GM21576 (cell line): ENCODE measurements around the gene NFATC1.
"Not testable (repeated sequence)": the region's sequence is repeated elsewhere in the genome, so short reads cannot be mapped to it uniquely, and the experiment has no call there.

Experiments
- ATAC-seq: cut with Tn5 transposase; IDR thresholded peaks from one replicate; pipeline ENCODE4 v1.9.1; 2021; ENCODE audit warnings: mild to moderate bottlenecking, moderate library complexity; ENCODE audit not compliant: unreplicated experiment

The NFATC1 gene

GRCh38 chr18:79503406-79503805, 107.7 kb downstream of the NFATC1 start:
- no peak for ATAC-seq

DNA sequence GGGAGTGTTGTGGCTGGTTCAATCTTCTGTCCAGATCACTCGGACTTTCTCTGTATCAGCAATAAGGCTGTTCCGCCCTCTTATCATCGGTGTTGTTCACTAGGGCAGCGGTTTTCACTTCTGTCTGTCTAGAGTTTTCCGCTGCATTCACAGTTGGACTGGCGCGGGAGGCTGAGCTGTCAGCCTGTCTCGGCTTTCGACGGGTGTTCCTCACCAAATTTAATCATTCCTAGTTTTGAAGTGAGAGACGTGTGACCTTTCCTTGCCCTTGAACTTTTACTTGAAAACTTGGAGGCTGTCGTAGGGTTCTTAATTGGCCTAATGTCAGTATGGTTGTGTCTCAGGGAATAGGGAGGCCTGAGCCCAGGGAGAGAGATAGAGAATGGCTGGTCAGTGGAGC, 108.3 kb downstream of the NFATC1 start:
- ATAC-seq: no peak

- not testable (repeated sequence) for ATAC-seq
These were observed 108.8 kb downstream of the NFATC1 start for GRCh38 chr18:79504495-79504894.

- ATAC-seq: not testable (repeated sequence)
These were observed 109.7 kb downstream of the NFATC1 start for GRCh38 chr18:79505465-79505864.

DNA sequence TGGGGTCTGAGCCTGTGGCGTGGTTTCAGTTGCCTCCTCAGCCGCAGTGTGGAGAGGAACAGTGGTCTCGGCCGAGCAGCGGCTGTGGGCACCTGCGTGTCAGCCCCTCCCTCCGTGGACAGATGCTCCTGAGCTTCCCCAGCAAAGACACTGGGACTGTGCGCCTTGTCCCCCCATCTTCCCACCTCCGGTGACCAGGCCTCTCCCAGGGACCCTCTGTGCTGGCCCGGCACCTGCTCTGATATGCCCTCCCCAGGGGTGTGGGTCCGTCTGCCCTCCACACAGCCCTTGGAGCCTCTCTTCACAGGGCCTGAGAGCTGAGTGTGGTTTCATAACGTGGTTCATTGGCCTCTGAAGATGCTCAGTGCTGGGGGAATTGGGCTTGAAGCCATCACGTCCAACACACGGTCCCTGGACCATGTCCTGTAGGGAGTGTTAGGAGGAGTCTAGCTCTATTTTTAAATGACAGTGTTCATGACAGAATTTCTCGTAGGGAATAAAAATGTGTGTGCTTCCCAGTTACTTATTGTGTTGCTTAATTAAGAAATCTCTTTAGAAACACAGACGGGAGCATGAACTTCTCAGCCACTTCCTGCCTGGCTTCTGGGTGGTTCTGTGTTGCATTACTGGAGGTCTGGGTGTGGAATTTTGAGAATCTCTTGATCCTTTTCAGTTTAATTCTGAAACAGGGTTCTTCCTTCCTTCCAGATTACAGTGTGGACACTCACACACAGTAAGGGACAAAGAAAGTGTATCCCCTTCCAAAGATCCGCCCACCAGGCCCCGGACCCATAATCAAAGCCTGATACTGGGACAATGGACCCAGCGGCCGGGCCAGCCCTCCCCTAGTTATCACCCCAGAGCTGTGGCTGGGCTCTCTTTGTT, 110.7 kb downstream of the NFATC1 start:
- ATAC-seq: no peak

GRCh38 chr18:79507076-79507545, 111.4 kb downstream of the NFATC1 start:
- ATAC-seq: no peak

GRCh38 chr18:79507546-79508480, 112.1 kb downstream of the NFATC1 start:
- ATAC-seq: no peak

GRCh38 chr18:79508565-79509535, 113.1 kb downstream of the NFATC1 start:
- no peak for ATAC-seq

DNA sequence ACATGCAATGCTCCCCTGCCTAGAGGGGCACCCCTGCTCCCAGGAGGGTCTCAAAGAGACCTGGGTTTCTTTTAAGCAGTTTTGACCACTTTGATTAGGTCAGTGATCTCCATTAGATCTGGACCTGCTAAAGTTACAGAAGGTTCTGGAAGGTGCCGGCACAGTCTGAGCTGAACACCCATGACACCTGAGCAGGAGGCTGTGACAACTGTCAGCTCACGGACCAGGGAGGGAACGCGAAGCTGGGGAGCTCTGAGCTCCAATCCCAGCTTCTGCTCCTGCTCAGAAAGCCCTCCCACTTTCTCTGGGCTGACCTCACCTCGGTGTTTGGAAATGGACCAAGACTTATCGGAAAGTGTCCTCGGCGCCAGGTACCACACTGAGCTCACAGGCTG, 113.8 kb downstream of the NFATC1 start:
- no peak for ATAC-seq

- ATAC-seq: no peak
These were observed 114.4 kb downstream of the NFATC1 start for GRCh38 chr18:79510046-79510685.

- no peak for ATAC-seq
These were observed 115.1 kb downstream of the NFATC1 start for GRCh38 chr18:79510731-79511241.

GRCh38 chr18:79511271-79511670, 115.5 kb downstream of the NFATC1 start:
- ATAC-seq: no peak

- no peak for ATAC-seq
These were observed 116.1 kb downstream of the NFATC1 start for GRCh38 chr18:79511671-79512301.

- ATAC-seq: no peak
These were observed 117.0 kb downstream of the NFATC1 start for GRCh38 chr18:79512461-79513380.

DNA sequence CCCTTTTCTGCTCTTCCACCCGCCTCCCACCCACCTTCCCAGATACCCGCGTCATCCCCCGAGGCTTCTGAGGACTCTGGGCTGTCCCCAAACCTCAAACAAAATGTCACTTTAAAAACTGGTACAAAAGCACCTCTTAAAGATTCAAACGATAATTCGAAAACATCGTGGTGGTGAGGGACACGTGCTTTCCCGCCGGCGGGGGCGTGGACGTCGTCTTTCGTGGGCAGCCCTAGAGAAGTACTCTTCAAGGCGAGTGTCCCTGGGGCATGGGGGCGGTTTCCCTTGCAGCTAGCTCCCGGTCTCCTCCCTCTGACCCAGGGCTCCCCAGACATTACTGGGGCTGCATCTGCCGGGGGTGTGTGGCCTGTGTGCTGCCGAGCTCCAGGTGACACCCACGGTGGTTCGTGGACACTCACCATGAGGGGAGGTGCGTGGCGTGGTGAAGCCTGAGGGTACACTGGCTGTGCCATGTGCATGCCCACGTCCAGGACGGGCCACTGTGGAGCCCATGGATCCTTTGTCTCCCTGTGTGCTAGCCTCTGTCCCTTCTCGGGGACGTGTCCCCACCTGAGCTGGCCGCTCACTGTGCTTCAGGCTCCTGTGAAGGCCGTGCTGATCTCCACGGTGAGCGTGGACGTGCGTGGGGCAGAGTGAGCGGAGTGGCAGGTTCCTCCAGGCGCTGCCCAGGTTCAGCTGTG, 117.8 kb downstream of the NFATC1 start:
- no peak for ATAC-seq

GRCh38 chr18:79515331-79515730, 119.6 kb downstream of the NFATC1 start:
- ATAC-seq: no peak

GRCh38 chr18:79515944-79516351, 120.2 kb downstream of the NFATC1 start:
- no peak for ATAC-seq
